GM20000 (cell line): ENCODE data around the gene LIF.

ENCODE experiments used
- DNase-seq: peaks from one replicate; pipeline ENCODE4 v3.0.0; 2012; ENCODE audit warnings: low spot score
- CTCF ChIP-seq: IDR thresholded peaks from 2 replicates; pipeline ENCODE4 v1.5.1; 2012; ENCODE audit warnings: mild to moderate bottlenecking, control low read depth; ENCODE audit errors: extremely low read depth, missing control alignments

Gene LIF

GRCh38 chr22:30195245-30196140 lies 51.1 kb downstream of the LIF start:
- DNase-seq, result no peak

GRCh38 chr22:30193031-30193775 lies 53.4 kb downstream of the LIF start:
- DNase-seq, result no peak

More at GRCh38 chr22:30195245-30196140, 51.1 kb downstream of the LIF start:
- TF ChIP-seq CTCF, result no peak

GRCh38 chr22:30192427-30192826 lies 54.1 kb downstream of the LIF start:
- DNase-seq, result no peak
- TF ChIP-seq CTCF, result no peak

More at GRCh38 chr22:30193031-30193775, 53.4 kb downstream of the LIF start:
- TF ChIP-seq CTCF, result no peak

GRCh38 chr22:30191040-30191701 lies 55.4 kb downstream of the LIF start:
- TF ChIP-seq CTCF, result no peak
- no peak for DNase-seq

- no peak for TF ChIP-seq CTCF
- DNase-seq, result no peak
Measured at GRCh38 chr22:30190574-30190973, 56.0 kb downstream of the LIF start.
